Natural killer cell (primary cell): ENCODE measurements around the gene CEP350. TPM values are rescaled to one million over a fixed set of nuclear protein-coding genes. Genes with fewer than 3 reads are reported as not detected.

Experiments
- ATAC-seq, 3 donors: fragments of 150-1000 bp in 2 of 3; fragments of 200-7000 bp in 1 of 3; cut with Tn5 transposase; 1 replicate in 1 of 3; 2 replicates in 2 of 3; pipeline ENCODE4 v1.10.0; 2021; ENCODE audit warnings: mild to moderate bottlenecking in 2 of 3, moderate library complexity in 2 of 3
- DNase-seq, 2 donors: peaks; one replicate each; pipeline versions ENCODE4 v3.0.0 to v3.0.0-alpha.2; 2013 to 2021; ENCODE audit warnings: mixed read lengths in 1 of 2
- H3K27ac ChIP-seq: one replicate; pipeline ENCODE4 v1.5.1; 2013; ENCODE audit warnings: mild to moderate bottlenecking, low read length
- H3K27me3 ChIP-seq: one replicate; pipeline ENCODE4 v1.6.1; 2013; ENCODE audit warnings: low read length; ENCODE audit not compliant: control insufficient read depth, insufficient read depth
- H3K36me3 ChIP-seq: one replicate; pipeline ENCODE4 v1.6.1; 2013; ENCODE audit warnings: low read length; ENCODE audit not compliant: control insufficient read depth, insufficient read depth
- H3K4me1 ChIP-seq: one replicate; pipeline ENCODE4 v1.6.1; 2013; ENCODE audit warnings: low read length; ENCODE audit not compliant: control insufficient read depth, insufficient read depth
- H3K4me3 ChIP-seq: one replicate; pipeline ENCODE4 v1.5.1; 2013; ENCODE audit warnings: low read length
- H3K9me3 ChIP-seq: one replicate; pipeline ENCODE4 v1.6.1; 2013; ENCODE audit warnings: low read length; ENCODE audit not compliant: control insufficient read depth, insufficient read depth
- H3K27ac Mint-ChIP-seq, 2 donors: one replicate each; pipeline ENCODE4 v1.8.0; 2022; ENCODE audit warnings: mild to moderate bottlenecking in 2 of 2, mixed read lengths in 2 of 2, moderate library complexity in 1 of 2
- H3K27me3 Mint-ChIP-seq, 2 donors: one replicate each; pipeline ENCODE4 v1.8.0; 2022; ENCODE audit warnings: low read depth in 2 of 2, mixed read lengths in 2 of 2
- H3K36me3 Mint-ChIP-seq: one replicate; pipeline ENCODE4 v1.8.0; 2022; ENCODE audit warnings: mixed read lengths
- H3K4me1 Mint-ChIP-seq, 2 donors: one replicate each; pipeline ENCODE4 v1.8.0; 2022; ENCODE audit warnings: mixed read lengths in 2 of 2
- H3K4me3 Mint-ChIP-seq: one replicate; pipeline ENCODE4 v1.8.0; 2022; ENCODE audit warnings: mild to moderate bottlenecking, moderate library complexity, mixed read lengths
- H3K9me3 Mint-ChIP-seq, 2 donors: one replicate each; pipeline ENCODE4 v1.8.0; 2022; ENCODE audit warnings: mixed read lengths in 2 of 2
- CTCF ChIP-seq: fragments of 200-600 bp; IDR thresholded peaks from one replicate; pipeline ENCODE4 v1.8.0; 2022; ENCODE audit warnings: antibody characterized with exemption
- WGBS: methylation state at CpG from one replicate; pipeline ENCODE4 v1.1.7; 2013; ENCODE audit warnings: missing lambda C conversion rate; ENCODE audit not compliant: insufficient coverage; 5-methylcytosine and 5-hydroxymethylcytosine counted together
- intact Hi-C: fragments of 100-400 bp; cut with micrococcal nuclease; formaldehyde crosslinking; loops from one replicate; pipeline ENCODE4 v1.14.2; 2022
- total RNA-seq, 4 donors: library from RNA; stranded (reverse); fragments of 120-200 nt in 1 of 4; gene quantifications; one replicate each; pipeline versions ENCODE4 v1.2.3 to v1.2.4, GENCODE V29; 2013 to 2022

The CEP350 gene
- total RNA-seq, 3 donors from 2014 or later (not counting 1 experiment from before 2014, with no cell fraction given): 66.9 to 83.7 (median 75.3) TPM

GRCh38 chr1:180141381-180141934 lies 186.8 kb downstream of the CEP350 start:
- Histone ChIP-seq H3K27ac (no peak overlapping the region), H3K36me3 (no peaks in the 10 kb centered on the region), H3K27me3 (peaks cover 4% of the 10 kb centered on the region), H3K4me1 (no peaks in the 10 kb centered on the region), H3K4me3 (no peak overlapping the region), H3K9me3 (no peaks in the 10 kb centered on the region)
- Mint-ChIP-seq H3K36me3 (no peaks in the 10 kb centered on the region), H3K4me1 (no peaks in the 10 kb centered on the region), H3K4me3 (no peak overlapping the region), H3K9me3 (no peaks in the 10 kb centered on the region), H3K27ac (no peak overlapping the region), H3K27me3 (peaks cover 7 to 14% of the 10 kb centered on the region in 2 donors)
- ATAC-seq (no peak), DNase-seq (no peak)
- no peak for TF ChIP-seq CTCF
- intact Hi-C loops: no loop called here
- WGBS: 87% methylated on average over 6 of the region's 6 CpGs

GRCh38 chr1:180143359-180143758 lies 188.7 kb downstream of the CEP350 start:
- no peak for TF ChIP-seq CTCF
- no peaks in the 10 kb centered on the region for H3K4me1 ChIP-seq
- H3K9me3 ChIP-seq: no peaks in the 10 kb centered on the region
- no peaks in the 10 kb centered on the region for H3K9me3 Mint-ChIP-seq
- H3K4me1 Mint-ChIP-seq: no peaks in the 10 kb centered on the region
- no peak overlapping the region for H3K27ac Mint-ChIP-seq
- H3K36me3 ChIP-seq: no peaks in the 10 kb centered on the region
- no peak overlapping the region for H3K27ac ChIP-seq
- ATAC-seq: no peak
- peaks cover 0 to 6% of the 10 kb centered on the region in 2 donors for H3K27me3 Mint-ChIP-seq
- no peaks in the 10 kb centered on the region for H3K27me3 ChIP-seq
- H3K36me3 Mint-ChIP-seq: no peaks in the 10 kb centered on the region
- no peak overlapping the region for H3K4me3 Mint-ChIP-seq
- WGBS: 90% methylated on average over 2 of the region's 3 CpGs
- DNase-seq: no peak
- intact Hi-C loops: no loop called here
- H3K4me3 ChIP-seq: no peak overlapping the region

- intact Hi-C loops: no loop called here
- Mint-ChIP-seq H3K27me3 (peaks cover 0 to 3% of the 10 kb centered on the region in 2 donors), H3K9me3 (no peaks in the 10 kb centered on the region), H3K4me1 (no peaks in the 10 kb centered on the region), H3K27ac (no peak overlapping the region), H3K36me3 (no peaks in the 10 kb centered on the region), H3K4me3 (no peak overlapping the region)
- H3K4me3 ChIP-seq: no peak overlapping the region
- H3K36me3 ChIP-seq: no peaks in the 10 kb centered on the region
- no peaks in the 10 kb centered on the region for H3K4me1 ChIP-seq
- no peak overlapping the region for H3K27ac ChIP-seq
- no peaks in the 10 kb centered on the region for H3K9me3 ChIP-seq
- no peaks in the 10 kb centered on the region for H3K27me3 ChIP-seq
- 70% methylated on average over 6 of the region's 6 CpGs for WGBS
- ATAC-seq (no peak), DNase-seq (no peak)
- no peak for TF ChIP-seq CTCF
These were observed 190.2 kb downstream of the CEP350 start for GRCh38 chr1:180144659-180145357.
